ENCODE data around the gene FKBP6.

DNA sequence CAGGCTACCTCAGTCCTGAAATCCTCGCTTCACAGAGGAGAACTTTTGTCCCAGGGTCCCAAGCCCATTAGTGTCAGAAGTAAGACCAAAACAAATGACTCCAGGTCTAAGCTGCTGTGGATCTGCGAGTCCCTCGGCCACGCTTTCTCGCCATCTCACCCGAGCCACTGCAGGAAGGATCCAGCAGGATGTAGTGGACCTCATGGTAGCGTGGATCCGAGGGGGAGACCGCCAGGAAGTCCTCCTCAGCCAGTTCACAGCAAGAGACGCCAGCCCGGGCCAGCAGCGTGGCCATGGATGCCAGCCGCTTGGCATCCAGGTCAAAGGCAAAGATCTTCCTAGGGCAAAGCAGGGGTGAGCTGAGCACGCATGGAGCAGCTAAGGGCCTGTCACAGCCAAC lies 23.9 kb upstream of the FKBP6 start:
- TF ChIP-seq CTCF (conservative IDR thresholded peaks at IDR 0.05 in 1 of 2, IDR thresholded peaks at IDR 0.05 in 1 of 2; ENCODE audit: low read depth in 1 of 2, low read length in 2 of 2) (no peak), EZH2 (IDR thresholded peaks at IDR 0.05; ENCODE audit: low read length, missing control alignments) (no peak)
